ENCODE data around the gene SAMD7.

The SAMD7 gene

DNA sequence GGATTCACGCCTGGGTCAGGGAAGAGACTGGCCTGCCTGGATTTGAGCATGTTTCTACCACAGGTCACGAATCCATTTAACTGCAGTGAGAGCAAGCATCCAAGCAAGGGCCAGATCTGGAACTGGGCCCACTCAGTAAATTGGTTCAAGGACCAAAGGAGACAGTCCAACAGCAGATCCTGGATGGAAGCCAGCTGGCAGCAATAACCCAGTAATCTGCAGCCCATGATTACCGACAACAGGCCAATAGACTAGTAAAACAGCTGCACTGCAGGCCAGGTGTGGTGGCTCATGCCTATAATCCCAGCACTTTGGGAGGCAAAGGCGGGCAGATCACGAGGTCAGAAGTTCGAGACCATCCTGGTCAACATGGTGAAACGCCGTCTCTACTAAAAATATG is 11.8 kb downstream of the SAMD7 start:
- no peaks in the 10 kb centered on the region for H3K27me3 ChIP-seq
- TF ChIP-seq, protein P1, sequence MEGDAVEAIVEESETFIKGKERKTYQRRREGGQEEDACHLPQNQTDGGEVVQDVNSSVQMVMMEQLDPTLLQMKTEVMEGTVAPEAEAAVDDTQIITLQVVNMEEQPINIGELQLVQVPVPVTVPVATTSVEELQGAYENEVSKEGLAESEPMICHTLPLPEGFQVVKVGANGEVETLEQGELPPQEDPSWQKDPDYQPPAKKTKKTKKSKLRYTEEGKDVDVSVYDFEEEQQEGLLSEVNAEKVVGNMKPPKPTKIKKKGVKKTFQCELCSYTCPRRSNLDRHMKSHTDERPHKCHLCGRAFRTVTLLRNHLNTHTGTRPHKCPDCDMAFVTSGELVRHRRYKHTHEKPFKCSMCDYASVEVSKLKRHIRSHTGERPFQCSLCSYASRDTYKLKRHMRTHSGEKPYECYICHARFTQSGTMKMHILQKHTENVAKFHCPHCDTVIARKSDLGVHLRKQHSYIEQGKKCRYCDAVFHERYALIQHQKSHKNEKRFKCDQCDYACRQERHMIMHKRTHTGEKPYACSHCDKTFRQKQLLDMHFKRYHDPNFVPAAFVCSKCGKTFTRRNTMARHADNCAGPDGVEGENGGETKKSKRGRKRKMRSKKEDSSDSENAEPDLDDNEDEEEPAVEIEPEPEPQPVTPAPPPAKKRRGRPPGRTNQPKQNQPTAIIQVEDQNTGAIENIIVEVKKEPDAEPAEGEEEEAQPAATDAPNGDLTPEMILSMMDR (IDR thresholded peaks at IDR 0.05; ENCODE audit: low read depth, low read length) = no peak
- DNase-seq = peak; percentile 92
- H3K9me3 ChIP-seq = no peaks in the 10 kb centered on the region
- H3K4me3 ChIP-seq (ENCODE audit: low read depth, low read length) = no peak overlapping the region
- H3K36me3 ChIP-seq = no peaks in the 10 kb centered on the region
- peaks cover 3% of the 10 kb centered on the region; the same call in 1 of the 2 replicates for H3K4me1 ChIP-seq

DNA sequence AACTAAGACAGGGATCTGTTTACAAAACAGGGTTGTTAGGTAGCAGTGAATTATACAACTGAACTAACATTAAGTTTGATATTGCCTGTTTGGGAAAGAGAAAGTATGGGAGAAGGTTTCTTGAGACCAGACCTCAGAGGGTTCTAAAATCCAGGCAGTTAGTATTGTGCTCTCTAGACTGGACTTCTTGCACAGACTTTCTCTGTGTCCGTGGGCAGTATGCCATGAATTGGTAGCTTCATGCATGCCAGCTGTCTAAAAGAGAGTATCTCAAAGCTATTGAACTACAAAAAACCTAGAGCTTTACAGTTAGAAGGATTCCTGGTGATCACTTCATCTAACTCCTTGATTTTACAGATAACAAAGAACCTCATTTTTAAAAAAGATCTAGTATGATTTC is 12.5 kb downstream of the SAMD7 start:
- no peaks in the 10 kb centered on the region for H3K36me3 ChIP-seq
- DNase-seq = no peak
- peaks cover 3% of the 10 kb centered on the region; the same call in 1 of the 2 replicates for H3K4me1 ChIP-seq
- TF ChIP-seq, protein P1 (IDR thresholded peaks at IDR 0.05; ENCODE audit: low read depth, low read length) = no peak
- no peaks in the 10 kb centered on the region for H3K9me3 ChIP-seq
- H3K27me3 ChIP-seq = no peaks in the 10 kb centered on the region
- no peak overlapping the region for H3K4me3 ChIP-seq (ENCODE audit: low read depth, low read length)

DNA sequence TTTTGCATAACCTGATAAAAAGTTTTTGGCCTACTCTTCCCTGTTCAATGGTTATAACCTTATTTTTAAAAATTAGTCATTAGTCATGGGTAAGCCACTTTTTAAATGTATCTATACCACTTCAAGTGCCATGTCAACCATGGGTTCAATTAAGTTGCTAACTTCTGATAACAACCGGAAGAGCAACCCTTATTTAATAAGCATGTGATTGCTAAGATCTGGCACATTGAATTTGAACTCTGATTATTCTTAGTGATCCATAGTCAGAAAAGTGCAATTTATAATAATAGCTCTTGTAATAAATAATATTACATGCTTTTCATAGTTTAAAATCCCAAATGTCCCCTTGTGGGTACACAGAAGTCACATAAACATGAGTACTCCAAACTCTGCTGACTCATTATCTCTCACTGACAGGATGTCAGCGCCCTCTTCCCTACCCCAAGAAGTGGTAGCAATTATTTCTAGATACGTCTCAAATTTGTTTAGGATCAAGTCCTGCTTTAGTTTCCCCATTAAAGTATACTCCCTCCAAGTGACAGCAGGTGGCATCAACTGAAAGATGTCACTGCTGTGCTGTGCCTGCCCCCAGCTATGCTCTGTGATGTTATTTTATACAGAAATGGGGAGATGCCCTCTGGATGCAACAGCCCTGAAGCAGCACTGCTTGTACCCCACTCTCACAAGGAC is 18.6 kb downstream of the SAMD7 start:
- no peaks in the 10 kb centered on the region for H3K36me3 ChIP-seq
- H3K27me3 ChIP-seq = no peaks in the 10 kb centered on the region
- no peak overlapping the region for H3K4me3 ChIP-seq (ENCODE audit: low read depth, low read length)
- no peak for DNase-seq
- TF ChIP-seq, protein P1 (IDR thresholded peaks at IDR 0.05; ENCODE audit: low read depth, low read length) = 0 out of 2 replicates have a peak, but pooled peaks have one; percentile 8
- H3K4me1 ChIP-seq = peaks cover 4% of the 10 kb centered on the region; the same call in 1 of the 2 replicates
- H3K9me3 ChIP-seq = no peaks in the 10 kb centered on the region

DNA sequence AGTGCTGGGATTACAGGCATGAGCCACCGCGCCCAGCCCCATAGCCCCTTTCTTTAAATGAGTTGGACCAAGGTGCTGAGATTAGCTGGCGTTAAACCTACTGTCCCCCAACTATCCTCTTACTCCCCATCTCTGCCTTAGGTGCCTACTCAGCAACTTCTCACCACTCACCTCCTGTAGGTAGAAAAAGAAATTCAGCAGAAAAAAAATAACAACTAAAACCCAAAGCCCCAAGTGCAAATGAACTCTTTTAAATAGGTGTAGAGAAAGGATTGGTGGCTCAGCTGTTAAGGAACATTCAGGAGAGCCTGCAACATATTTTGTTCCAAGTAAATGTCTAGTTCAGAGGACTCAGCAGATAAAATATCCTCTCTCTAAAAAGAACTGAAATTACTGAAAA is 19.5 kb downstream of the SAMD7 start:
- no peaks in the 10 kb centered on the region for H3K9me3 ChIP-seq
- H3K4me1 ChIP-seq = peaks cover 4% of the 10 kb centered on the region; the same call in 1 of the 2 replicates
- no peak overlapping the region for H3K4me3 ChIP-seq (ENCODE audit: low read depth, low read length)
- no peaks in the 10 kb centered on the region for H3K36me3 ChIP-seq
- DNase-seq = no peak
- no peaks in the 10 kb centered on the region for H3K27me3 ChIP-seq
- TF ChIP-seq, protein P1 (IDR thresholded peaks at IDR 0.05; ENCODE audit: low read depth, low read length) = no peak

DNA sequence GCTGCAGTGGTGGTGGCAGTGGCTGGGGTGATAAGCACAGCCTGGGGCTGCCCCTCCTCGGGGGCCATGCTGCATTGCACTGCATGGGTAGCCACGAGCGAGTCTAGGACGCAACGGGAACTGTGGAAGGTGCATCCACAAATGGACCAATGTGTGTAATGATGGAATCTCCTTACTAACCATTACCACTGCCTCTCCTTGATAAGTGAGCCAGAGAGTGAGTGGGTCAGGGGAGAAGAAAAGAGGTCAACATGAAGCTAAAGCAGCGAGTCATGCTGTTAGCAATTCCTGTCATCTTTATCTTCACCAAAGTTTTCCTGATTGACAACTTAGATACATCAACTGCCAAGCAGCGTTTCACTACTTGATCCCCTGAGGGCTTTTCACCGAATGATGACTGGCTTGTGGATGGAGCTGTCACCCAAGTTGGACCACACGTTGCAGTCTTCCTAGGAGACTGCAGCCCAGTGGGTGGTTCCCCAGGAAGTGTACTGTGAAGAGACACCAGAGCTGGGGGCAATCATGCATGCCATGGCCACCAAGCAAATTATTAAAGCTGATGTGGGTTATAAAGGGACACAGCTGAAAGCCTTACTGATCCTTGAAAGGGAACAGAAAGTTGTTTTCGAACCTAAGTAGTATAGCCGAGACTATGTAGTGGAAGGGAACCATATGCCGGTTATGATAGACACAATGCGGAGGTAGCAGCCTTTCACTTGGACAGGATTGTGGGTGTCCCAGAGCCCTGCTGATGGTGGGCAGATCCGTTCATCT is 20.6 kb downstream of the SAMD7 start:
- Histone ChIP-seq H3K27me3 (no peaks in the 10 kb centered on the region), H3K9me3 (no peaks in the 10 kb centered on the region), H3K4me1 (peaks cover 4% of the 10 kb centered on the region; the same call in 1 of the 2 replicates), H3K4me3 (ENCODE audit: low read depth, low read length) (no peak overlapping the region), H3K36me3 (no peaks in the 10 kb centered on the region)
- TF ChIP-seq, protein P1 (IDR thresholded peaks at IDR 0.05; ENCODE audit: low read depth, low read length) = no peak
- no peak for DNase-seq

DNA sequence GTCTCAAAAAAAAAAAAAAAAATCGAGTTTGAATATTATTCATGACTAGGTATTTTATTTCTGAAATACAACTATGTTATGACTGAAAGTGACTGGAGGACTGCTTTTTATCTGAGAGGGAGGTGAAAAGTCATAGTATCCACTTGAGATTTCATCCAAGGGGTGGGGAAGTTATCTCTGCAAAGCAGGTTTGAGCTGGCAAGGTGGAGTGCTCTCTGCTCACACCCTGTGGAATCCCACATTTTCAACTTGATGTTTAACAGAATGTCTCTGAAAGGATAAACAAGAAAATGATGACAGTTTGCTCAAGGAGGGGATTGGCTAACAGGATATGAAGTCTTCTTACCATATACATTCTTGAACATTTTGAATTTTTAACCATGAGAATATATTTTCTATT is 27.9 kb downstream of the SAMD7 start:
- DNase-seq = no peak
- H3K4me3 ChIP-seq (ENCODE audit: low read depth, low read length) = no peak overlapping the region
- H3K4me1 ChIP-seq = no peaks in the 10 kb centered on the region
- H3K9me3 ChIP-seq = no peaks in the 10 kb centered on the region; the same call in 1 of the 2 replicates
- TF ChIP-seq, protein P1 (IDR thresholded peaks at IDR 0.05; ENCODE audit: low read depth, low read length) = no peak
- no peaks in the 10 kb centered on the region for H3K36me3 ChIP-seq
- H3K27me3 ChIP-seq = no peaks in the 10 kb centered on the region

All from BE2C (cell line).